NOMO-1 (cell line): ENCODE data around the gene RAB11B.
A peak's percentile ranks its signal among the peaks of the same experiment; 100 is the strongest.
"Not testable (repeated sequence)": the region's sequence is repeated elsewhere in the genome, so short reads cannot be mapped to it uniquely, and the experiment has no call there.

Experiments used
- DNase-seq, 2 experiments: peaks; one replicate each; lab custom pipeline; 2025; ENCODE audit not compliant: unreplicated experiment in 2 of 2; lab: John Stamatoyannopoulos, UW

RAB11B gene

DNA sequence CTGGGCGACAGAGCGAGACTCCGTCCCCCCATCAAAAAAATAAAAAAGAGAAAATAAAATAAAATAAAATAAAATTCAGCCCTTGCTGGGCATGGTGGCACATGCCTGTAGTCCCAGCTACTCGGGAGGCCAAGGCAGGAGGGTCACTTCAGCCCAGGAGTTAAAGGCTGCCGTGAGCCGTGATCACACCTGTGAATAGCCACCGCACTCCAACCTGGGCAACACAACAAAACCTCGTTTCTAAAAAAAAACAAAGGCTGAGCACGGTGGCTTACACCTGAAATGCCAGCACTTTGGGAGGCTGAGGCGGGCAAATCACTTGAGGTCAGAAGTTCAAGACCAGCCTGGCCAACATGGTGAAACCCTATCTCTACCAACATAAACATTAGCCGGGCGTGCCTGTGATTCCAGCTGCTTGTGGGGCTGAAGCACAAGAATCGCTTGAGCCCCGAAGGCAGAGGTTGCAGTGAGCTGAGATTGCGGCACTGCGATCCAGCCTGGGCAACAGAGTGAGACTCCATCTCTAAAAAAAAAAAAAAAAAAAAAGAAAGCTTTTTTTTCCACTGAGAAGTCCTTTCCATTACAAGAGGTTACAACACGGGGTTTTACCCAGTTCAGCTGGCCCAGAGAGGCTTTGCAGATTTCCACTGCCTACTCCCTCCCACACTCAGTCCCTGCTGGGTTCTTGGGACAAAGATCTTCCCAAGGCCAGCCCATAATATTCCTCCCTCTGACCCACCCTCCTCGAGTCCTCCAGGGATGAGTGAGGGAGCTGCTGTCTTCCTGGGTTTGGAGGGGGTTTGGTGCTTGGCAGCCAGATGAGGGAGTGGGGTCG, 19.8 kb upstream of the RAB11B start:
- no peak for DNase-seq

DNA sequence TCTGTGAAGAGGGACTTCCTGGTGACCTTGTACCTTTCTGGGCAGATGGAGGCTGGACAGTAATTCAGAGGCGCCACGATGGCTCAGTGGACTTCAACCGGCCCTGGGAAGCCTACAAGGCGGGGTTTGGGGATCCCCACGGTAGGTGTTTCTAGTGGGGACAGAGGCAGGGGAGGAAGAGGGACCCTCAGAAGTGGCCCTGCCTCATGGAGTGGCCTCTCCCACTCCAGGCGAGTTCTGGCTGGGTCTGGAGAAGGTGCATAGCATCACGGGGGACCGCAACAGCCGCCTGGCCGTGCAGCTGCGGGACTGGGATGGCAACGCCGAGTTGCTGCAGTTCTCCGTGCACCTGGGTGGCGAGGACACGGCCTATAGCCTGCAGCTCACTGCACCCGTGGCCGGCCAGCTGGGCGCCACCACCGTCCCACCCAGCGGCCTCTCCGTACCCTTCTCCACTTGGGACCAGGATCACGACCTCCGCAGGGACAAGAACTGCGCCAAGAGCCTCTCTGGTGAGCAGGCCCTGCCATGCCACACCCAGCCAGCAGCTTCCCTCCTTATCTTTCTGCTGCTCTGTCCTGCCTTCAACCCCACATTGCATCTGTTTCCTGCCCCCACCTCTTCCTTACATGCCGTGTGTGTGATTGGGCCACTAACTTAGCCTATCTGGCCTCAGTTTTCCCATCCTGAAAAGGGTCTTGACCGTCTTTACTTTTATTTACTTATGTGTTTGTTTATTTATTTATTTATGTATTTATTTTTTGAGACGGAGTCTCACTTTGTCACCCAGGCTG, 19.0 kb upstream of the RAB11B start:
- no peak for DNase-seq

DNA sequence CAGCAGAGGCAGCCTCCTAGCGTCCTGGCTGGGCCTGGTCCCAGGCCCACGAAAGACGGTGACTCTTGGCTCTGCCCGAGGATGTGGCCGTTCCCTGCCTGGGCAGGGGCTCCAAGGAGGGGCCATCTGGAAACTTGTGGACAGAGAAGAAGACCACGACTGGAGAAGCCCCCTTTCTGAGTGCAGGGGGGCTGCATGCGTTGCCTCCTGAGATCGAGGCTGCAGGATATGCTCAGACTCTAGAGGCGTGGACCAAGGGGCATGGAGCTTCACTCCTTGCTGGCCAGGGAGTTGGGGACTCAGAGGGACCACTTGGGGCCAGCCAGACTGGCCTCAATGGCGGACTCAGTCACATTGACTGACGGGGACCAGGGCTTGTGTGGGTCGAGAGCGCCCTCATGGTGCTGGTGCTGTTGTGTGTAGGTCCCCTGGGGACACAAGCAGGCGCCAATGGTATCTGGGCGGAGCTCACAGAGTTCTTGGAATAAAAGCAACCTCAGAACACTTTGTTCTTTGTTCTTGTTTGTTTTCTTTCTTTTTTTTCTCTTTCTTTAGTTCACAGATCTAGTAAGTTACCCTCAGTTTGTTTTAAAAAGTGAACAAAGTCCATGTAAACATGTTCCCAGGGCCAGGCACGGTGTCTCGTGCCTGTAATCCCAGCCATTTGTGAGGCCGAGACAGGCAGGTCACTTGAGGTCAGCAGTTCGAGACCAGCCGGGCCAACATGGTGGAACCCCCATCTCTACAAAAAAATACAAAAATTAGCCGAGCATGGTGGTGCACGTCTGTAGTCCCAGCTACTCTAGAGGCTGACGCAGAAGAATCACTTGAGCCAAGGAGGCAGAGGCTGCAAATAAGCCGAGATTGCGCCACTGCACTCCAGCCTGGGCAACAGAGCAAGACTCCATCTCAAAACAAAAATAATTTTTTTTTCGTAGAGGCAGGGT, 16.0 kb upstream of the RAB11B start:
- DNase-seq, result no peak

DNA sequence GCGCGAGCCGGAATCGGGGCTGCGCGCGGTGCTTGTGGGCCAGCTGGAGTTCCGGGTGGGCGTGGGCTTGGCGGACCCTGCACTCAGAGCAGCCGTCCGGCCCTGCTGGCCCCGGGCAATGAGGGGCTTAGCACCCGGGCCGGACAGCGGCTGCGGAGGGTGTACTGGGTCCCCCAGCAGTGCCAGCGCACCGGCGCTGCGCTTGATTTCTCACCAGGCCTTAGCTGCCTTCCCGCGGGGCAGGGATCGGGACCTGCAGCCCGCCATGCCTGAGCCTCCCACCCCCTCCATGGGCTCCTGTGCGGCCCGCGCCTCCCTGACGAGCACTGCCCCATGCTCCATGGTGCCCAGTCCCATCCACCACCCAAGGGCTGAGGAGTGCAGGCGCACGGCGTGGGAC, 14.4 kb upstream of the RAB11B start:
- not testable (repeated sequence) for DNase-seq

DNA sequence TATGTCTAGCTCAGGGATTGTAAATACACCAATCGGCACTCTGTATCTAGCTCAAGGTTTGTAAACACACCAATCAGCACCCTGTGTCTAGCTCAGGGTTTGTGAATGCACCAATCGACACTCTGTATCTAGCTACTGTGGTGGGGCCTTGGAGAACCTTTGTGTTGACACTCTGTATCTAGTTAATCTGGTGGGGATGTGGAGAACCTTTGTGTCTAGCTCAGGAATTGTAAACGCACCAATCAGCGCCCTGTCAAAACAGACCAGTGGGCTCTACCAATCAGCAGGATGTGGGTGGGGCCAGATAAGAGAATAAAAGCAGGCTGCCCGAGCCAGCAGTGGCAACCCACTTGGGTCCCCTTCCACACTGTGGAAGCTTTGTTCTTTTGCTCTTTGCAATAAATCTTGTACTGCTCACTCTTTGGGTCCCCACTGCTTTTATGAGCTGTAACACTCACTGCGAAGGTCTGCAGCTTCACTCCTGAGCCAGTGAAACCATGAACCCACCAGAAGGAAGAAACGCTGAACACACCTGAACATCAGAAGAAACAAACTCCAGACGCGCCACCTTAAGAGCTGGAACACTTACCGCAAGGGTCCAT, 13.7 kb upstream of the RAB11B start:
- not testable (repeated sequence) for DNase-seq

DNA sequence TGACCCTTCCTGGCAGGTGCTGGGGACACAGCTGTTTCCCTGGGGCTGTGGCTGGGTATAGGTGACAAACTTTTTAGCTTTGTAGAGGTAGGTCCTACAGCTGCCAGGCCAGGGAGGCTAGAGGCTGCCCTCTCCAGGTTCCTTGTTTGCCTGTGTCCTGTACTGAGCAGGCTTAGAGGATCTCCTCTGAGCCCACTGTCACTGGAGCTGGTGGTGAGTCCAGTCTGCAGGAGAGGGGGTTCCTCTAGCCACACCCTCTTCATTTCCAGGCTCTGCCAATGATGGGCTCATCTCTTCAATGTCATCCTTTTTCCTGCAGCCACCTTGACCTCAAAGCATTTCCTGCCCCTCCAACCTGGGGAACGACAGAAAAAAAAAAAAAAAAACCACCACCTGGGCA, 12.6 kb upstream of the RAB11B start:
- no peak for DNase-seq

DNA sequence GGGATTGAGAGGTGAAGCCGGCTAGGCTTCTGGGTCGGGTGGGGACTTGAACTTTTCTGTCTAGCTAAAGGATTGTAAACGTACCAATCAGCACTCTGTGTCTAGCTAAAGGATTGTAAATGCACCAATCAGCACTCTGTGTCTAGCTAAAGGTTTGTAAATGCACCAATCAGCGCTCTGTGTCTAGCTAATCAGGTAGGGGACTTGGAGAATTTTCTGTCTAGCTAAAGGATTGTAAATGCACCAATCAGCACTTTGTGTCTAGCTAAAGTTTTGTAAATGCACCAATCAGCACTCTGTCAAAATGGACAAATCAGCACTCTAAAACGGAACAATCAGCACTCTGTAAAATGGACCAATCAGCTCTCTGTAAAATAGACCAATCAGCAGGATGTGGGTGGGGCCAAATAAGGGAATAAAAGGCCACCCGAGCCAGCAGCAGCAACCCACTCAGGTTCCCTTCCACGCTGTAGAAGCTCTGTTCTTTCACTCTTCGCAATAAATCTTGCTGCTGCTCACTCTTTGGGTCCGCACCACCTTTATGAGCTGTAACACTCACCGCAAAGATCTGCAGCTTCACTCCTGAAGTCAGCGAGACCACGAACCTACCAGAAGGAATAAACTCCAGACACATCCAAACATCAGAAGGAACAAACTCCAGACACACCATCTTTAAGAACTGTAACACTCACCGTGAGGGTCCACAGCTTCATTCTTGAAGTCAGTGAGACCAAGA, 10.8 kb upstream of the RAB11B start:
- DNase-seq, result not testable (repeated sequence)

DNA sequence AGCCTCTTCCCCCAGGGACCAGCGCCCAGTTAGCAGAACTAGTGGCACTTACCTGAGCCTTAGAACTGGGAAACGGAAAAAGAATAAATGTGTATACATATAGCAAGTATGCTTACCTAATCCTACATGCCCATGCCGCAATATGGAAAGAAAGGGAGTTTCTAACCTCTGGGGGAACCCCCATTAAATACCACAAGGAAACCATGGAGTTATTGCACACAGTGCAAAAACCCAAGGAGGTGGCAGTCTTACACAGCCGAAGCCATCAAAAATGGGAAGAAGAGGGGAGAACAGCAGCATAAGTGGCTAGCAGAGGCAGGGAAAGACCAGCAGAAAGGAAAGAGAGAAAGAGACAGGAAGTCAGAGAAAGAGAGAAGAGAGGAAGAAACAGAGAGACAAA, 5.6 kb upstream of the RAB11B start:
- DNase-seq, result not testable (repeated sequence)

DNA sequence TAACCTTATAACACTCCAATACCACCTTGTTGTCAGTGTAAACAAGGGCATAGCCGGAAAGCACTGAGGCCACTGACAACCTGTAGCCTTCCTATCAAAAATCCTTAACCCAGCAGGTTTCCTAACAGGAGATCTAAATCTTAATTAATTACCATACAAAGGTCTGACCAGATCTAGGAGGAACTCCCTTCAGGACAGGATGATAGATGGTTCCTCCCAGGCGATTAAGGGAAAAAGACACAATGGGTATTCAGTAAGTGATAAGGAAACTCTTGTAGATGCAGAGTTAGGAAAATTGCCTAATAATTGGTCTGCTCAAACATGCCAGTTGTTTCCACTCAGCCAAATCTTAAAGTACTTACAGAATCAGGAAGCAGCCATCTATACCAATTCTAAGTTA, 5.1 kb upstream of the RAB11B start:
- not testable (repeated sequence) for DNase-seq

DNA sequence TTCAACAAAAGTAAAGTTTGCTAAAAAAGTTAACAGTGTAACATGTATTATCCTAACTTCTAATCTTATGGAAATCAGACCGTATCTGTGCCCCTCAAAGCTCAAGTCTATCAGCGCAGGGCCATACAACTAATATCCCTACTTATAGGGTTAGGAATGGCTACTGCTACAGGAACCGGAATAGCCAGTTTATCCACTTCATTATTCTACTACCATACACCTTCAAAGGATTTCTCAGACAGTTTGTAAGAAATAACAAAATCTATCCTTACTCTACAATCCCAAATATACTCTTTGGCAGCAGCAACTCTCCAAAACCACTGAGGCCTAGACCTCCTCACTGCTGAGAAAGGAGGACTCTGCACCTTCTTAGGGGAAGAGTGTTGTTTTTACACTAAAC, 4.6 kb upstream of the RAB11B start:
- not testable (repeated sequence) for DNase-seq

DNA sequence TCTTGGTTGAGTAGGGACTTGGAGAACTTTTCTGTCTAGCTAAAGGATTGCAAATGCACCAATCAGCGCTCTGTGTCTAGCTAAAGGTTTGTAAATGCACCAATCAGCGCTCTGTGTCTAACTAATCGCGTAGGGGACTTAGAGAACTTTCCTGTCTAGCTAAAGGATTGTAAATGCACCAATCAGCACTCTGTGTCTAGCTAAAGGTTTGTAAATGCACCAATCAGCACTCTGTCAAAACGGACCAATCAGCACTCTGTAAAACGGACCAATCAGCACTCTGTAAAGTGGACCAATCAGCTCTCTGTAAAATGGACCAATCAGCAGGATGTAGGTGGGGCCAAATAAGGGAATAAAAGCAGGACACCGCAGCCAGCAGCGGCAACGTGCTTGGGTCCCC, 3.7 kb upstream of the RAB11B start:
- not testable (repeated sequence) for DNase-seq

DNA sequence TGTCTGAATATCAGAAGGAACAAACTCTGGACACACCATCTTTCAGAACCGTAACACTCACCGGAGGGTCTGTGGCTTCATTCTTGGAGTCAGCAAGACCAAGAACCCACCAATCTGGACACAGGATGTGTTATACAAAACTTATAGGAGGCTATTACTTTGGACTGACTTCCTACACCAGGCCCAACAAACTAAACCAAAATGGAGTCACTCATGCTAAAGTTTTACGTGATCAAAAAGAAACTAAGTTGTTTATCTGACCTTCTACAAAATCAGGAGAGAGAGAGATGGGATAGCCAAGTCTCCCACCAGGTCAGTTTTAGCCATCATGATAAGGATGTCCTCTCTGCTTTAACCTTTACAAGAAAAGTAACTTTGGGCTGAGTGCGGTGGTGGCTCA, 3.2 kb upstream of the RAB11B start:
- DNase-seq, result no peak

DNA sequence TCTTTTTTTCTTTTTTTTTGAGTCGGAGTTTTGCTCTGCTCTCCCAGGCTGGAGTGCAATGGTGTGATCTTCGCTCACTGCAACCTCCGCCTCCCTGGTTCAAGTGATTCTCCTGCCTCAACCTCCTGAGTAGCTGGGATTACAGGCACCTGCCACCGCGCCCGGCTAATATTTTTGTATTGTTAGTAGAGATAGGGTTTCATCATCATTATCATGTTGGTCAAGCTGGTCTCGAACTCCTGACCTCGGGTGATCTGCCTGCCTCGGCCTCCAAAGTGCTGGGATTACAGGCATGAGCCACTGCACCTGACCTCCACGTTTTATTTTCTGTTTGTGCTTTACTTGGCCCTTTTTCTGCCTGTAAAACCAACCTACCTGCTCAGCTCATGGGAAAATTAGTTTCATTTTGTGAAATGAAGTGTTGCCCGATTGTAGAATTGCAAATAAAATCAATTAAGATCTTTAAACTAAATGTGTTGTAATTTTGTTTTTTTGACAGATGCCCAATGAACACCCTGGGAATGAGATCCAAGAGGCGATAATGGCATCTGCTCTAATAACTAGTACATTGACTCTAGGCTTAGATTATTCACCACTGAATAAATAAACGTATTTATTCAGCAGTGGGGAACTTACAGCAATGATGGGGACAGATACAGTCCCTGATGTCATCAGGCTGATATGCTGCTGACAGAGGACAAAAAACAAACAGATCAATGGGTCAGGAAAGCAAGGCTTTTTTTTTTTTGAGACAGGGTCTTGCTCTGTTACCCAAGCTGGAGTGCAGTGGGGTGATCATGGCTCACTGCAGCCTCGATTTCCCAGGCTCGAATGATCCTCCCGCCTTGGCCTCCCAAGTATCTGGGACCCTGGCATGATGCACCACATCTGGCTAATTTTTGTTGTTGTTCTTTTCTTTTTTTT, 2.2 kb upstream of the RAB11B start:
- DNase-seq, result no peak

DNA sequence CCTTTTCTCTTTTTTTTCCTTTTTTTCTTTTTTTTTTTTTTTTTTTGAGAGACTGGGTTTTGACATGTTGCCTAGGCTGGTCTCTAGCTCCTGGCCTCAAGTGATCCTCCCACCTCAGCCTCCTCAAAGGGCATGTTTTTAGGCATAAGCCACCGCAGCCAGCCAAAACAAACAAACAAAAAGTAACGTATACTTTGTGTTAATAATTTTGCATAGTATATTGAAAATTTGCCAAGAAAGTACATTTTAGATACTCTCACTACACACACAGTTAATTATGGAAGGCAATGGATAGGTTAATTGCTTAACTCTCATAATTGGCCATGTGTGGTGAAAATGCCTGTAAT, 1.6 kb upstream of the RAB11B start:
- no peak for DNase-seq

DNA sequence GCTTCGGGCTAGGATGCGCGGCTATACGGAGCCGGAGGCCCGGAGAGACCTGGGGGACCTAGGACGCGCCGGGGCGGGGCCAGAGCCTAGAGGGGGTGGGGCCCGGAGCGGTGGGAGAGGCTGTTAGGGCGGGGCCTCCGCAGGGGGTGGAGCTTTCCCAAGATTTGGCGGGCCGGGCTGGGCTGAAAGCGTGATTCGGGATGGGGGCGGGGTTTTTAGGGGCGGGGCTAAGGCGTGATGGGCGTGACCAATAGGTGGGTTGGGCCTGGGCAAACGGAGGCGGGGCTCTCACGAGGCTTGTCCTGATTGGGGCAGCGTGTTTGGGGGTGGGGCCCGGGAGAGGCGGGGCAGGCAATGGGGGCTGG, 439 bp downstream of the RAB11B start:
- peak; percentile 74 to 90 for DNase-seq

DNA sequence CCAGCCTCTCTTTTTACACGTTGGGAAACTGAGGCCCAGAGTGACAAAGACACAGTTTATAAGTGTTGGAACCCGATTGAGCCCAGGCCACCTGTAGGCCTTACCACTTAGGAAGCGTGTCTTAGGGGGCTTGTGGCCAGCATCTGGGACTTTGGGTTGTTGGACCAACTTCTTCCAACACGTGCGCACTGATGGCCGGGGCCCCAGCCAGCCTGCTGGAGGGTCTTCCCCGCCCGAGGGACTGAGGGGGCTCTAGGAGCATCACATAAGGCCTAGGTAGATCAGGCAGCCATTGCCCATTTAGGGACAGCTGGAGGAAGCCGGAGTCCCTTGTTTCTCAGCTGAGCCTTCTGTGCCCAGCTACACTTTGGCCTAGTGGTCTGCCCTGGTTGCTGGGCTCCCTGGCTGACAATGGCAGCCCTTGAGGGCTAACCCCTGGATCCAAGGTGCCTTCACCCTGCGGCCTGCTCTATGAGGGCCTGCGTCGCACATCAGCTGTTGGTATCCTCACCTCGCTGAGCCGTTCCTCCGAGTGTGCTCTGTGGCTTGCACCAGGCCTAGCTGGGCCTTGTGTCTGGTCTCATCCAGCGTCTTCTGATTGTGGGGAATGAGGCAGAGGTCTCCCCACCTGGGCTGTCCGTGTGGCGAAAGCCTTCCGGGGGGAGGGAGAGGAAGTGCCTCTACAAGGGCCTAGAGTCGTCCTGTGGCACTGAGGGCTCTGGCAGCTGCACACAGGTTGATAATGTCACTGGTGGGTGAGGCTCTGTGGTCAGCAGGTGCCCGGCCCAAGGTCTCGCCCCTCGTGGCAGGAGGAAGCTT, 1.2 kb downstream of the RAB11B start:
- no peak for DNase-seq

DNA sequence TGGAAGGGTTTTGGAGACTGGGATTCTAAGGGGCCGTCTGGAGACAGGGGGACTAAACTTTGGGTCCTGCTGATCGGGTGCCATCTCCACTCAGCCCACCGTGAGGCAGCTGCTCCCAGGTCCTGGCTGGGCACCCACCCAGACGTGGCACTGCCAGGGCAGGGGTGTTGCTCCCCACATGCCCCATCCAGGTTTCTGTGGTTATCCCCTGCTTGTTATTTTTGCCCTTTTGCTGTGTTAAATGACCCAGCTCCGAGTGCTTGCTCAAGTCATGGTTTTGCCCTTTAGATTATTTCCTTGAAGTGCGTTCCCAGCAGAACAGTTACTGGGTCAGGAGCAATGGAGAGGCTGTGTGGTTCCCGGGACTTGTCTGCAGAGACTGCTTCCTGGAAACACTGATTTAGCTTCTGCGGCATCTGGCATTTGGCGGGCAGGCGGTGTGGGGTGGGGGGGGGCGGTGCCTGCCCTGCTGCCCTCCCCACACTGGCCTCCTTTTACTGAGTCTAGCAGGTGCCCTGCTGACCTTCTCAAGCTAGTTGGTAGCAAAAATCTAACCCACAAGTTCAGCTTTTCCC, 1.9 kb downstream of the RAB11B start:
- DNase-seq, result no peak
